ENCODE data around the gene DAZ4.
"Not testable (repeated sequence)": the region's sequence is repeated elsewhere in the genome, so short reads cannot be mapped to it uniquely, and the experiment has no call there.

DAZ4 gene

DNA sequence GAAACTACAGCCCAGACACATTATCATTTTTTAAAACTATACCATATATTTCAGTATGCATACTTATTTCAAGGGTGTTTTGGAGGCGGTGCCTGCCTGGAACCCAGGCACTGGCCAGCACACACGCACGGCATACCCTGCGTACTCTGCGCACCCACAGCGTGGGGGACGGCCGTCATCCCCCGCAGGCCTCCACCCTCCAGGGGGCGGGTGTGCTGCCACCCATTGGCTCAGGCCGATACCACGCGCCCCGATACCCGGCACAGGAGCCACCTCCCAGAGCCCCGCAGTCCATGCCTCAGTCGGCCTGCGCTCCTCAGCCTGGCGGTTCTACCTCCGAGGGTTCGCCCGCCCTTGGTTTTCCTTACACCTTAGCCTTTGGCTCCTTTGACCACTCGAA lies at the start of gene DAZ4:
TSS of gene DAZ4 (plus strand) at position 301 of the 400 bp plus-strand sequence. CDS start 208 bp downstream, outside the sequence.
- DNase-seq (ENCODE audit: insufficient read length, low spot score); FAIRE-seq: not testable (repeated sequence)

- not testable (repeated sequence) for DNase-seq (ENCODE audit: insufficient read length, low spot score); FAIRE-seq
Measured at GRCh38 chrY:24813293-24813692, 20.4 kb upstream of the DAZ4 start, which contains the start of gene DAZ3. TSS of gene DAZ3 (minus strand) at chrY:24813393. CDS start at chrY:24813185, 208 bp downstream.

DNA sequence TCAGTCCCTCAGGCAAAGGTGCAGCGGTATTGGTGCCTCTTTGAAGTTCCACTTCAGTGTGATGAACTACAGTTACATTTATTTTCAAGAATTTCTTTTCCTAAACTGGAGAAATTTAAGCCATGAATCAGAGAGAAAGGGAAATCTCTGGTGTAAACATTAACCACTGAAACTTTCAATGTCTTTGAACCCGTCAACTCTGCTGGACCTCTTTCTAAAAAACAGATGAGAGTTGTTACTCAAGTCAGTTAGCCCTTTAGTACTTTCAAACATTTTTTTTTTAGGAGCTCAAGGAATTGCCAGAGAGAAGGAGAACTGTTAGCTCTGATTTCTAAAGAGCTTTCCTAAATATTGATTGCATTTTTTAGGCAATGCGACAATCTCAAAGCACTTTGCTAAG lies 11.9 kb upstream of the DAZ4 start:
- FAIRE-seq; DNase-seq (ENCODE audit: insufficient read length, low spot score): not testable (repeated sequence)

DNA sequence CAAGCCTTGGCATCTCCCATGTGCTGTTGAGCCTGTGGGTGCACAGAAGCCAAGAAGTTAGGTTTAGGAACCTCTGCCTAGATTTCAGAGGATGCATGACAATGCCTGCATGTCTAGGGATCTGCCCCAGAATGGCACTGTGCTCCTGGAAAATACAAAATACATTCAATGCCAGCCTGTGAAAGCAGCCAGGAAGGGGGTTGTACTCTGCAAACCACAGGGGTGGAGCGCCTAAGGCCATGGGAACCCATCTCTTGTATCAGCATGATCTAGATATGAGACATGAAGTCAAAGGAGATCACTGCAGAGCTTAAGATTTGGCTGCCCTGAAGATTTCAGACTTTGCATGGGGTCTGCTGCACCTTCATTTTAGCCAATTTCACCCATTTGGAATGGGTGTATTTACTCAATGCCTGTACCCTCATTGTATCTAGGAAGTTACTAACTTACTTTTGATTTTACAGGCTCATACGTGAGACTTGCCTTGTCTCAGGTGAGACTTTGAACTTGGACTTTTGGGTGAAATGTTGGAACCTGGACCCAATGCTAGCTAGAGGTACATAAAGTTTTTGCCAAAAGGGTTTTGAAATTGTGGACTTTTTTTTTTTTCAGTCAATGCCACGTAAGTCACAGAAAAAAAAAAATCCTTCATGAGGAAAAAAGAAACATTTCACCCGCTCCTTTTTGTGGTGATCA lies 9.4 kb upstream of the DAZ4 start:
- DNase-seq (ENCODE audit: insufficient read length, low spot score); FAIRE-seq: not testable (repeated sequence)

GRCh38 chrY:24825069-24825468 lies 8.7 kb upstream of the DAZ4 start:
- DNase-seq (ENCODE audit: insufficient read length, low spot score); FAIRE-seq: not testable (repeated sequence)

Data from D721Med (cell line).